Prostate gland (tissue), 2 donors: ENCODE data around the gene GDPD4. TPM values are rescaled to one million over a fixed set of nuclear protein-coding genes. Genes with fewer than 3 reads are reported as not detected.

ENCODE experiments used
- DNase-seq: peaks from one replicate; pipeline ENCODE4 v3.0.0-alpha.2; 2019; ENCODE audit warnings: low spot score
- H3K27ac ChIP-seq, 2 donors: fragments of 200-600 bp; sonication (generic); 2 replicates each; pipeline ENCODE4 v1.5.1; 2017 to 2019
- H3K27me3 ChIP-seq: fragments of 200-600 bp; sonication (generic); replicated peaks from 2 replicates; pipeline ENCODE4 v1.5.1; 2019; ENCODE audit not compliant: insufficient read depth
- H3K36me3 ChIP-seq, 2 donors: fragments of 200-600 bp; sonication (generic); 1 replicate in 1 of 2; 2 replicates in 1 of 2; pipeline versions ENCODE4 v1.5.1 to v1.8.1; 2017 to 2019
- H3K4me1 ChIP-seq: fragments of 200-600 bp; sonication (generic); replicated peaks from 2 replicates; pipeline ENCODE4 v1.5.1; 2019
- H3K4me3 ChIP-seq, 2 donors: fragments of 200-600 bp; sonication (generic); 2 replicates each; pipeline ENCODE4 v1.5.1; 2017 to 2019
- H3K9me3 ChIP-seq: fragments of 200-600 bp; sonication (generic); 2 replicates; pipeline ENCODE4 v1.5.1; 2017
- POLR2A ChIP-seq: fragments of 450-650 bp; IDR thresholded peaks from one replicate; pipeline ENCODE4 v1.6.1; 2016; ENCODE audit warnings: antibody characterized with exemption, mild to moderate bottlenecking
- POLR2AphosphoS5 ChIP-seq: sonication (generic); formaldehyde crosslinking; IDR thresholded peaks from one replicate; pipeline ENCODE4 v1.6.1; 2017; ENCODE audit warnings: antibody characterized with exemption
- WGBS: methylation state at CpG from one replicate; pipeline ENCODE4 v1.1.5; 2018; 5-methylcytosine and 5-hydroxymethylcytosine counted together
- intact Hi-C: fragments of 100-400 bp; cut with DNase I; formaldehyde crosslinking; loops from one replicate; pipeline ENCODE4 v1.14.2; 2022
- total RNA-seq, 2 donors: library from RNA; depleted of rRNA; stranded (reverse); fragments of >200 nt; gene quantifications; one replicate each; pipeline ENCODE4 v1.1.0, GENCODE V29; 2016
- TF ChIP-seq, protein P1 (sequence below), 4 experiments: fragments of 200-600 bp in 2 of 4; fragments of 450-650 bp in 2 of 4; sonication (generic) in 2 of 4; IDR thresholded peaks; 1 replicate in 3 of 4; 2 replicates in 1 of 4; pipeline ENCODE4 v1.5.1; 2016 to 2019; ENCODE audit warnings: antibody characterized with exemption in 4 of 4, mild to moderate bottlenecking in 2 of 4, moderate library complexity in 2 of 4

The GDPD4 gene
- total RNA-seq, 2 donors from 2014 or later = 7.4 TPM; not detected in 1

DNA sequence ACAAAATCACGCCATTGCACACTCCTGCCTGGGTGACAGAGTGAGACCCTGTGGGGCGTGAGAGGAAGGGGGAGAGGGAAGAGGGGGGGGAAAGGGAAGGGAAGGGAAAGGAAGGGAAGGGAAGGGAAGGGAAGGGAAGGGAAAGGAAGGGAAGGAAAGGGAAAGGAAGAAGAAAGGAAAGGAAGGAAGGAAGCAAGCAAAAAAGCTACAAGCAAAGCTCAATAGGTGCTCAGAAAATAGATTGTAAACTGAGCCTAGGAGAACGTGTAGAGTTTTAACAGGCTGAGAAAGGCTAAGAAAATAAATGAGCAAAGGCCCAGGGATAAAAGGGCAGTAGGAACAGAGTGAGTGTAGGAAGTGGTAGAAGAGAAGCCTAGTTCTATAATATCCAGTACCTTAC is 30.8 kb upstream of the GDPD4 start:
- TF ChIP-seq, protein P1, sequence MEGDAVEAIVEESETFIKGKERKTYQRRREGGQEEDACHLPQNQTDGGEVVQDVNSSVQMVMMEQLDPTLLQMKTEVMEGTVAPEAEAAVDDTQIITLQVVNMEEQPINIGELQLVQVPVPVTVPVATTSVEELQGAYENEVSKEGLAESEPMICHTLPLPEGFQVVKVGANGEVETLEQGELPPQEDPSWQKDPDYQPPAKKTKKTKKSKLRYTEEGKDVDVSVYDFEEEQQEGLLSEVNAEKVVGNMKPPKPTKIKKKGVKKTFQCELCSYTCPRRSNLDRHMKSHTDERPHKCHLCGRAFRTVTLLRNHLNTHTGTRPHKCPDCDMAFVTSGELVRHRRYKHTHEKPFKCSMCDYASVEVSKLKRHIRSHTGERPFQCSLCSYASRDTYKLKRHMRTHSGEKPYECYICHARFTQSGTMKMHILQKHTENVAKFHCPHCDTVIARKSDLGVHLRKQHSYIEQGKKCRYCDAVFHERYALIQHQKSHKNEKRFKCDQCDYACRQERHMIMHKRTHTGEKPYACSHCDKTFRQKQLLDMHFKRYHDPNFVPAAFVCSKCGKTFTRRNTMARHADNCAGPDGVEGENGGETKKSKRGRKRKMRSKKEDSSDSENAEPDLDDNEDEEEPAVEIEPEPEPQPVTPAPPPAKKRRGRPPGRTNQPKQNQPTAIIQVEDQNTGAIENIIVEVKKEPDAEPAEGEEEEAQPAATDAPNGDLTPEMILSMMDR (IDR thresholded peaks at IDR 0.05) = no peak
- TF ChIP-seq POLR2AphosphoS5 (no peak), POLR2A (no peak)
- Histone ChIP-seq H3K27ac (no peak overlapping the region), H3K27me3 (no peaks in the 10 kb centered on the region), H3K9me3 (no peaks in the 10 kb centered on the region), H3K4me1 (no peaks in the 10 kb centered on the region), H3K36me3 (no peaks in the 10 kb centered on the region), H3K4me3 (no peak overlapping the region)
- 99% methylated on average over 3 of the region's 3 CpGs for WGBS
- DNase-seq = no peak
- intact Hi-C loops = no loop called here

DNA sequence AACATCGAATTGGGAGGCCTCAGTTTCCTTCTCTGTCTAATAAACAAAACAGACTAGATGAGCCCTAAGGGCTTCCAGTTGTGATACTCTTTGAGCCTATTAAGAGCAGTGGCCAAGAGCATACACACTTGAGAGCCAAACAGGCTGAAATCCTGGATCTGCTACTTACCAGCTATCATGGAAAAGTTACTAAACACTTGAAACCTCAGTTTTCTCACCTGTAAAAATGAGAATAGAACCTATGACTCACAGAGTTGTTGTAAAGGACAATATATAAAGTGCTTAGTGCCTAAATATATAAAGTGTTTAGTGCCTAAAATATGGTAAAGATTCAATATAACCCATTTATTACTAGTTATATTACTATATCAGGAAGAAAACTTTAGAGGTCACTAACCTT is 23.7 kb upstream of the GDPD4 start:
- Histone ChIP-seq H3K27me3 (no peaks in the 10 kb centered on the region), H3K27ac (no peak overlapping the region), H3K4me1 (no peaks in the 10 kb centered on the region), H3K9me3 (no peaks in the 10 kb centered on the region), H3K4me3 (no peak overlapping the region), H3K36me3 (no peaks in the 10 kb centered on the region)
- intact Hi-C loops = no loop called here
- no peak for DNase-seq
- TF ChIP-seq POLR2A (no peak), POLR2AphosphoS5 (no peak)
- TF ChIP-seq, protein P1 (IDR thresholded peaks at IDR 0.05) = no peak
- 78% methylated on average over 1 of the region's 1 CpG for WGBS

DNA sequence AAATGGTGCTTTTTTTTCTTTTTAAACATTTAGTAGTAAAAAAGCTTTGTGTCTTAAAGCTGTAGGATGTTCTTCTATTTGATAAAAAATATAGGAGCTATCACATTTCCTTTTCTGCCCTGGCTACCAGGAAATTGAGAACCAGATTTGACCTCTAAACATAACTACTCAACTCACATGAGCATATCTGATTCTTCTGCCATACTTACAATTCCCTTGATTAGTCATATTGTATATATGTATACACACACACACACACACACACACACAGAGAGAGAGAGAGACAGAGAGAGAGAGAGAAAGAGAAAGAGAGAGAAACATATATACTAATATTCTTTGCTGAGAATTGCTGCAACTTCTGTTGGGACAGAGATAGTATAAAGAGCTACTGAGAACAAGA is 23.0 kb upstream of the GDPD4 start:
- no peaks in the 10 kb centered on the region for H3K27me3 ChIP-seq
- no peak for DNase-seq
- no peaks in the 10 kb centered on the region for H3K36me3 ChIP-seq
- TF ChIP-seq POLR2AphosphoS5 = no peak
- TF ChIP-seq, protein P1 (IDR thresholded peaks at IDR 0.05) = no peak
- no peak for TF ChIP-seq POLR2A
- intact Hi-C loops = no loop called here
- H3K4me1 ChIP-seq = no peaks in the 10 kb centered on the region
- H3K4me3 ChIP-seq = no peak overlapping the region
- H3K9me3 ChIP-seq = no peaks in the 10 kb centered on the region
- no peak overlapping the region for H3K27ac ChIP-seq

DNA sequence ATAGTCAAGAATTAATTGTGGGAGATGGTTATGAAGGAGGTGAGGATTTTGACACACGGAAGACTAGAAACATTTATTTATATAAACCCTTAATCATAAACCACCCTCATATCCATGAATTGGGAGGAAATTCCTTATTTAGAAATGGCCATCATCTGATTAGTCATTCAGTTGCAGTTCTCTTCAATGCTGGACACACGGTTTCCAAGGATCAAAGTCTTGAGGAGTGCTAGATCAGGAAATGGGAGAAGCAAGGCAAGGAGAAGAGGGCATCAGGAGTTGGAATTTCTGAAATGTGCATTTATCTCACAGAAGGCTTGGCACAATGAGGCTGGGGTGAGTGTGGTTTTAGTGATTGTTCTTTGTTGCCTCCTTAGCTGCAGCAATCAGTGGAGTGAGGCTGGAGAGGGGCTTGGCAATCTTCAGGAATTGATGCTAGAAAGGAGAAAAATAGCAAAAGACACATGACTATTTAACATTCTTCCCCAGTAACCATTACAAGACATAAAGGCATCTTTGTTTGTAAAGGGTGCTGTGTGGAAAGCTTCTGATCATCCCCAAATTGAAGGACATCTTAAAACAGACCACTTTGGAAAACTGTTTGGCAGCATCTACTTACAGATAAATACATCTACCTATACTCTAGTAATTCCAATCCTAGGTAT is 21.6 kb upstream of the GDPD4 start:
- H3K4me3 ChIP-seq = no peak overlapping the region
- intact Hi-C loops = no loop called here
- no peak for DNase-seq
- no peak overlapping the region for H3K27ac ChIP-seq
- no peaks in the 10 kb centered on the region for H3K9me3 ChIP-seq
- H3K4me1 ChIP-seq = no peaks in the 10 kb centered on the region
- WGBS = 74% methylated on average over 2 of the region's 2 CpGs
- no peaks in the 10 kb centered on the region for H3K36me3 ChIP-seq
- TF ChIP-seq POLR2A (no peak), POLR2AphosphoS5 (no peak)
- TF ChIP-seq, protein P1 (IDR thresholded peaks at IDR 0.05) = no peak
- no peaks in the 10 kb centered on the region for H3K27me3 ChIP-seq

DNA sequence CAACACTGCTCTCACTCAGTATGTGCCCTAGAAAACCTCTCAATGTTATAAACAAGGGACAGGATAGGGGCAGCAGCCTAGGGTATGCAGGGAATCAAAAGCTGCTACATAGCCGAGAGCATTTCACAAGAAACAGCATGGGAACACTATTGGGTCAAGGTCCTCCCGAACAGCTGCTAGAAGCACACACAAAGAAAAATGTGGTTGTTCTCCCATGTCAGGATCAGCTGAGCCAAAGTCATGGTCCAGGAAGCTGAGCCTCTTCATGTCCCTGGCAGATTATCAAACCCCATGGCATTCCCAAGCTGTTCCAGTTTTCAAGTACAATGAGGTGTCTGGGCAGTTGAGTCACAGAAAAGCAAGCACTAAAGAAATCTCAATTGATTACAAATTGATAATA is 21.0 kb upstream of the GDPD4 start:
- intact Hi-C loops = no loop called here
- H3K27ac ChIP-seq = no peak overlapping the region
- no peaks in the 10 kb centered on the region for H3K4me1 ChIP-seq
- no peaks in the 10 kb centered on the region for H3K9me3 ChIP-seq
- H3K27me3 ChIP-seq = no peaks in the 10 kb centered on the region
- TF ChIP-seq, protein P1 (IDR thresholded peaks at IDR 0.05) = no peak
- TF ChIP-seq POLR2A (no peak), POLR2AphosphoS5 (no peak)
- WGBS = 75% methylated on average over 2 of the region's 2 CpGs
- no peak for DNase-seq
- no peak overlapping the region for H3K4me3 ChIP-seq
- H3K36me3 ChIP-seq = no peaks in the 10 kb centered on the region
